ENCODE data around the gene SP100.

DNA sequence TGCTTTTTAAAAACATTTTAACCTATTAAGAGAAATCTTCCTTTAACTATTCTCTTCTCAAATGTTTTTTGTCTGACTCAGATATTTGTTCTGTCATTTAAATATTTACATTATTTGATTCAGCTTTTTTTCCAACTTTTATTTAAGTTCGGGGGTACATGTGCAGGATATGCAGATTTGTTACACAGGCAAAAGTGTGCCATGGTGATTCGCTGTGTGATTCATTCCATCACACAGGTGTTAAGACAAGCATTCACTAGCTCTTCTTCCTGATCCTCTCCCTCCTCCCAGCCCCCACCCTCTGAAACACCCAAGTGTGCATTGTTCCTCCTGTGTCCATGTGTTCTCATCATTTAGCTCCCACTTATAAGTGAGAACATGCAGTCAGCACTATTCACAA, 19.4 kb downstream of the SP100 start:
- TF ChIP-seq, protein P1, sequence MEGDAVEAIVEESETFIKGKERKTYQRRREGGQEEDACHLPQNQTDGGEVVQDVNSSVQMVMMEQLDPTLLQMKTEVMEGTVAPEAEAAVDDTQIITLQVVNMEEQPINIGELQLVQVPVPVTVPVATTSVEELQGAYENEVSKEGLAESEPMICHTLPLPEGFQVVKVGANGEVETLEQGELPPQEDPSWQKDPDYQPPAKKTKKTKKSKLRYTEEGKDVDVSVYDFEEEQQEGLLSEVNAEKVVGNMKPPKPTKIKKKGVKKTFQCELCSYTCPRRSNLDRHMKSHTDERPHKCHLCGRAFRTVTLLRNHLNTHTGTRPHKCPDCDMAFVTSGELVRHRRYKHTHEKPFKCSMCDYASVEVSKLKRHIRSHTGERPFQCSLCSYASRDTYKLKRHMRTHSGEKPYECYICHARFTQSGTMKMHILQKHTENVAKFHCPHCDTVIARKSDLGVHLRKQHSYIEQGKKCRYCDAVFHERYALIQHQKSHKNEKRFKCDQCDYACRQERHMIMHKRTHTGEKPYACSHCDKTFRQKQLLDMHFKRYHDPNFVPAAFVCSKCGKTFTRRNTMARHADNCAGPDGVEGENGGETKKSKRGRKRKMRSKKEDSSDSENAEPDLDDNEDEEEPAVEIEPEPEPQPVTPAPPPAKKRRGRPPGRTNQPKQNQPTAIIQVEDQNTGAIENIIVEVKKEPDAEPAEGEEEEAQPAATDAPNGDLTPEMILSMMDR (IDR thresholded peaks at IDR 0.05), result no peak
- TF ChIP-seq POLR2A (IDR thresholded peaks at IDR 0.05), result no peak

All from uterus (tissue), 2 donors.